Left lobe of liver (tissue), 2 donors: ENCODE data around the gene KIAA1217. TPM values are rescaled to one million over a fixed set of nuclear protein-coding genes. Genes with fewer than 3 reads are reported as not detected.
A peak's percentile ranks its signal among the peaks of the same experiment; 100 is the strongest.
"Not testable (repeated sequence)": the region's sequence is repeated elsewhere in the genome, so short reads cannot be mapped to it uniquely, and the experiment has no call there.

ENCODE experiments used
- ATAC-seq: fragments of 200-7000 bp; cut with Tn5 transposase; one replicate; pipeline ENCODE4 v1.9.1; 2020; ENCODE audit warnings: mild to moderate bottlenecking, moderate library complexity
- DNase-seq: peaks from one replicate; pipeline ENCODE4 v3.0.0-alpha.2; 2020; ENCODE audit warnings: low spot score
- total RNA-seq: library from RNA; stranded (reverse); gene quantifications from one replicate; pipeline ENCODE4 v1.2.1, GENCODE V29; 2021
- donor health status: DM: no; HTN: no; CAD: no; lungs with moderate emphysema.
- donor health status: DM: no; HTN: yes; CAD: no.

KIAA1217 gene
- total RNA-seq, 1 donor from 2014 or later = 26.7 TPM

GRCh38 chr10:24432478-24433416 is 223.8 kb downstream of the KIAA1217 start:
- DNase-seq (no peak), ATAC-seq (peak; percentile 23)

GRCh38 chr10:24433705-24434104 is 224.8 kb downstream of the KIAA1217 start:
- DNase-seq (no peak), ATAC-seq (no peak)

- DNase-seq = no peak
- ATAC-seq = no peak
Measured at GRCh38 chr10:24434961-24435360, 226.0 kb downstream of the KIAA1217 start.

- DNase-seq (no peak), ATAC-seq (no peak)
Measured at GRCh38 chr10:24435374-24435773, 226.4 kb downstream of the KIAA1217 start.

- DNase-seq (no peak), ATAC-seq (no peak)
Measured at GRCh38 chr10:24437302-24437701, 228.4 kb downstream of the KIAA1217 start.

- ATAC-seq = no peak
- DNase-seq = no peak
Measured at GRCh38 chr10:24438800-24439199, 229.9 kb downstream of the KIAA1217 start.

- DNase-seq (no peak), ATAC-seq (peak; percentile 37)
Measured at GRCh38 chr10:24439935-24440334, 231.0 kb downstream of the KIAA1217 start.

GRCh38 chr10:24440817-24441797 is 232.2 kb downstream of the KIAA1217 start:
- no peak for DNase-seq
- no peak for ATAC-seq

GRCh38 chr10:24442234-24442633 is 233.3 kb downstream of the KIAA1217 start:
- ATAC-seq = peak; percentile 85
- DNase-seq = no peak

GRCh38 chr10:24442641-24443174 is 233.8 kb downstream of the KIAA1217 start:
- peak; percentile 65 for DNase-seq
- peak; percentile 70 for ATAC-seq

GRCh38 chr10:24444337-24444736 is 235.4 kb downstream of the KIAA1217 start:
- ATAC-seq = no peak
- no peak for DNase-seq

- ATAC-seq, DNase-seq: not testable (repeated sequence)
Measured at GRCh38 chr10:24445958-24446357, 237.0 kb downstream of the KIAA1217 start.

- DNase-seq (no peak), ATAC-seq (no peak)
Measured at GRCh38 chr10:24446739-24447138, 237.8 kb downstream of the KIAA1217 start.

- DNase-seq (no peak), ATAC-seq (no peak)
Measured at GRCh38 chr10:24448351-24448999, 239.5 kb downstream of the KIAA1217 start.

- ATAC-seq (peak; percentile 60), DNase-seq (no peak)
Measured at GRCh38 chr10:24449321-24449740, 240.4 kb downstream of the KIAA1217 start.

- ATAC-seq (peak; percentile 64), DNase-seq (no peak)
Measured at GRCh38 chr10:24449769-24450310, 240.9 kb downstream of the KIAA1217 start.

- ATAC-seq (no peak), DNase-seq (no peak)
Measured at GRCh38 chr10:24451325-24451820, 242.4 kb downstream of the KIAA1217 start.

GRCh38 chr10:24452030-24452429 is 243.1 kb downstream of the KIAA1217 start:
- ATAC-seq (no peak), DNase-seq (no peak)

- ATAC-seq (no peak), DNase-seq (no peak)
Measured at GRCh38 chr10:24453404-24453830, 244.5 kb downstream of the KIAA1217 start.

- ATAC-seq (no peak), DNase-seq (no peak)
Measured at GRCh38 chr10:24453973-24454372, 245.0 kb downstream of the KIAA1217 start.
